GM19328 (cell line): ENCODE measurements around the gene ARHGEF37.
"Not testable (repeated sequence)": the region's sequence is repeated elsewhere in the genome, so short reads cannot be mapped to it uniquely, and the experiment has no call there.

Source experiments
- ATAC-seq: cut with Tn5 transposase; IDR thresholded peaks from one replicate; pipeline ENCODE4 v1.9.1; 2021; ENCODE audit warnings: mild to moderate bottlenecking, moderate library complexity; ENCODE audit not compliant: unreplicated experiment

ARHGEF37 gene

DNA sequence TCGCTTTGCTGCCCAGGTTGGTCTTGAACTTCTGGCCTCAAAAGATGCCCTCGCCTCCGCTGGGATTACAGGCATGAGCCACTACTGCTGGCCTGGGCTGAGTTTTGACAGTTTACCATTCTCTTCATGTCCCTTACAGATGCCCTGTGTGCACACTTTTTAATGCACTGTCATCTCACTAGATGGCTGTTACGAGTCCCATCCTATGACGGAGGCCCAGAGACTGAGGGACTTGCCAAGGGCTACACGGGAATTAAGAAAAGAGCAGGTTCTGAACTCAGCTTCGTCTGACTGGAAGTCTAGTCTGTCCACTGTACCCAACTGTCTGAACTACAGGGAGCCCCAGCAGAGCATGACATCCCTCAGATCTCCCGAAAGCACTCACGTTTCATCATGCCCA lies 63.9 kb downstream of the ARHGEF37 start:
- ATAC-seq = no peak

DNA sequence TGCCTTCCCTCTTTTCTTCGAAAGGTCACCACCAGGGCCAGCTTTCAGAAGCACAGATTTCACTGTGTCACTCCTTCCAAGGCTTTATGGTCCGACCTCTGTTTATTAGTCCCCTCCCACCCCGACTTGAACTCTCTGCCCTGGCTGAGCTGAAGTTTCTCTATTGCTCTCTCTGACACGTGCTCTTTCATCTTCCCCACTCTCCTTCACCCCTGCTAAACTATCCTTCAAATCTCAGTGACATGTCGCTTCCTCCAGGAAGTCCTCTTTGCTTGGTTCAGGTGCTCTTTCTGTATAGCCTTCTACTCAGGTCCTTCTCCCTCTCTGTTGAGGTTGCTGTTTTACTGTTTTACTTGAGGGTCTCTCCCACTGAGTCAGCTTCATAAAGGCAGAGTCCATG lies 64.4 kb downstream of the ARHGEF37 start:
- ATAC-seq = no peak

DNA sequence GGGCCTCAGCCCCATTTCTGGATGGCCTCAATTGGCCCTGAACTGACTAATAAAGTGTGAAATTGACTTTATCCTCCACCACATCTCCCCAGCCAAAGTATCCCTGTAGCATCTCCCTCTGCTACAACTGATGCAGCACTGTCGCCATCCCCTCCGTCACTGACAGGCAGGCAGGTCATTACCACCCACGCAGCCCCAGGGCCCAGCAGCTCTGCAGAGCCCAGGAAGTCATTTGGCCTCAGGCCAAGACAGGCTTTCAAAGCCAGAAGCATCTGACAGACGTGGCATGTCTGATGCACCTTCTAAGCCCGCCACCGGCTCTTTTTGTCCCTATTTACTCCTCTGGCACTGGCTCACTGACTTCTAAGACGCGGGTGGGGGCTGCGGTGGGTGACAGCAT lies 65.3 kb downstream of the ARHGEF37 start:
- ATAC-seq = no peak

DNA sequence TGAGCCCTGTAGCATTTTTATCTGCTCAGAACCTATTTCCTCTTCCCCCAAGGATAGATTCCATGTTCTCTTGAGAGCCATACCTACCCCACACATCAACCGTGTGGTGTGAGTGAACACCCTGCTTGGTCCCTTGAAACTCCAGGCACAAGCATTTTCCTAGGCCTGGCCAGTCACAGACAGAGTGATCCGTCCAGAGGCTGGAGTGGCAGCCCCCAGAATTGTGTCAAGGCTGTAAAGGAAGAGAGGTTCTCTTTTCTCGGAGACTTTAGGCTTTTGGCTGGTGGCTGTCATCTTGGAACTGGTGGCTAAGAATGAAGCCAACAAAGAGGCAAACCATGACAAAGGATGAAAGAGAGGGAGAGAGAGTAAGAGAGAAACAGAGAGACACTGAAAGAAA lies 66.0 kb downstream of the ARHGEF37 start:
- no peak for ATAC-seq

DNA sequence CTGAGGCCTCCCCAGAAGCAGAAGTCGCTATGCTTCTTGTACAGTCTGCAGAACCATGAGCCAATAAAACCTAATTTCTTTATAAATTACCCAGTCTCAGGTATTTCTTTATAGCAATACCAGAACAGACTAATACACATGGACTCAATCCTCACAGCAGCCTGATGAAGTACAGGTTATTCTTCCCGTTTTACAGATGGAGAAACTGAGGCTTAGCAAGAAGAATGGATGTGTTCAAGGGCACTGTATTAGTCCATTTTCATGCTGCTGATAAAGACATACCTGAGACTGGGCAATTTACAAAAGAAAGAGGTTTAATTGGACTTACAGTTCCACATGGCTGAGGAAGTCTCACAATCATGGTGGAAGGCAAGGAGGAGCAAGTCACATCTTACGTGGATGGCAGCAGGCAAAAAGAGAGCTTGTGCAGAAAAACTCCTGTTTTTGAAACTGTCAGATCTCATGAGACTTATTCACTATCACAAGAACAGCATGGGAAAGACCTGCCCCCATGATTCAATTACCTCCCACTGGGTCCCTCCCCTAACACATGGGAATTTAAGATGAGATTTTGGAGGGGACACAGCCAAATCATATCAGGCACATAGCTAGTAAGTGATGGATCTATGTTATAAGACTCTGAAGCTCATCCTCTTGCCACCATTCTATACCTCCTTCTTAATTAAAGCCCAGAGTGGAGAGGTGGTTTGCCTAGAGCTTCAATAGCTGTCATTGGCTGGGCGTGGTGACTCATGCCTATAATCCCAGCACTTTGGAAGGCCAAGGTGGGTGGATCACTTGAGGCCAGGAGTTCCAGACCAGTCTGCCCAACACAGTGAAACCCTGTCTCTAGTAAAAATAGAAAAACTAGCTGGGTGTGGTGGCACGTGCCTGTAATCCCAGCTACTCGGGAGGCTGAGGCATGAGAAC lies 67.4 kb downstream of the ARHGEF37 start:
- ATAC-seq = not testable (repeated sequence)

DNA sequence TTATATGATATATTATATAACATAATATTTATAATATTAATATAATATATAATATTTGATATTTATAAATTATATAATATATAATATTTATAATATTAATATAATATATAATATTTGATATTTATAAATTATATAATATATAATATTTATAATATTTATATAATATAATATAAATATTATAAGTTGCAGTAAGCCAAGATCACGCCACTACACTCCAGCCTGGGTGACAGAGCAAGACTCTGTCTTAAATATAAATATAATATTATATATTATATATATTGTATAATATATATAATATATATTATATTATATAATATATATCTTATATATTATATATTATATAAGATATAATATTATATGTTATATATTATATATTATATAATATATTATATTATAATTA lies 68.4 kb downstream of the ARHGEF37 start:
- not testable (repeated sequence) for ATAC-seq

DNA sequence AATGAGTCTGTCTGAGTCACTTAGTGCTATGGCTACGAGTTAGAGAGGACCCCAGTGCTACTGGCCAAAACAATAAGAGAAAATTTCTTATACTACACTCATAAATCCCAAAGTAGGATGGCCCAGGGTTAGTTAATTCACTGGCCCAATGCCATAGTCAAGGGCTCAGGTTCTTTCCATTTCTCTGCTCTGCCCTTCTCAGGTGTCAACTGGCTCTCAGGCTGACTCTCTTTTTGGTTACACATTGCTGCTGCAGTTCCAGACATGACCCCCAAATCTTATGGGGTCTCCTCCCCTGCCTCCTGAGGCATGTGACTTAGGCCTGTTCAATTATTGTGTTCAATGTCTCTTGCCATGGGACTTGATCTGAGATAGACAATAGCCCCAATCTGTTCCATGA lies 70.4 kb downstream of the ARHGEF37 start:
- ATAC-seq = no peak

DNA sequence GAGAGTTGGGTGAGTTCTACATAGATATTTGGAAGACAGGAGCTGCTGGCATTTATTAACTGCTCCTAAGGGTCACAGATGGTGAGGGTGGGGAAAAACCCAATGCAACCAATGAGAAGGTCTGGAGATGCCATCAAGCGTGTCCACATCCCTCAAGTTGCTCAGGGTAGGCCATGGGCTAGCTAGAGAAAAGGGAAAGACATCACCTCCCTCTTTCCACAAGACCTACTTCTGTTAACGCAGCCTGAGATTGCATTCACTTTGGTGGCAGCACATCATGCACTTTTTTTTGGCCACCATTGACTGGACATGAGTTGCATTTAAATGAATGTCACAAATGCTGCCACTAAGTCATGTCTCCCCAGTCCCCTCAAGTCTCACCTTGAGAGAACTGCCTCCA lies 71.4 kb downstream of the ARHGEF37 start:
- ATAC-seq = no peak

DNA sequence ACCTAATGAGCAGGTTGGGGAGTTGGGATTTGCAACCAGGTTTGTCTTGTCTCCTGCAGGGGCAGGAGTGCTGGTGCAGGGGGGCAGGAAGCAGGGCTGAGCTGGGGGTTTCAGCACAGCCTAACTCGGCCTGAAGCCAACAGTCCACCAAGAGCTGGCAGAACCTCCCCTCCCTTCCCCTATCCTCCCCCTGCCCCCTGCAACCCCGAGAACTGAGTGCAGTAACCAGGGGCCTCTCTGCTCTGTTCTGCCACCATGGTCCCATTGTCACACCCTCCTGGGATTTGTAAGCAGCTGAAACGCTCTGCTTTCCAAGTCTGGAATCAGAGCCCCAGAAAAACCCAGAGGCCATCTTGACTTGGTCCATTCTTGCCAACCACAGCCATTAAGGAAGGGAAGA lies 72.9 kb downstream of the ARHGEF37 start:
- no peak for ATAC-seq

DNA sequence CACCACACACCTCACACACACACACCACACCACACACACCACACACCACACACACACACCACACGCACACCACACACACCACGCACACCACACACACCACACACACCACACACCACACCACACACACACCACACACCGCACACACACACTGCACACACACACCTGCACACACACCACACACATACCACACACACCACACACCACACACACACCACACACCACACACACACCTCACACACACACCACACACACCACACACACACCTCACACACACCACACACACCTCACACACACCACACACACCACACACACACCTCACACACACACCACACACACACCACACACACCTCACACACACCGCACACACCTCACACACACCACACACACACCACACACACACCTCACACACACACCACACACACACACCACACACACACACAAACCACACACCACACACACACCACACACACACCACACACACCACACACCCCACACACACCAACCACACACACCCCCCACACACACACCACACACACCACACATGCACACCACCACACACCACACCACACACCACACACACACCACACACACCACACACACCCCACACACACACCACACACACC lies 73.7 kb downstream of the ARHGEF37 start:
- no peak for ATAC-seq

DNA sequence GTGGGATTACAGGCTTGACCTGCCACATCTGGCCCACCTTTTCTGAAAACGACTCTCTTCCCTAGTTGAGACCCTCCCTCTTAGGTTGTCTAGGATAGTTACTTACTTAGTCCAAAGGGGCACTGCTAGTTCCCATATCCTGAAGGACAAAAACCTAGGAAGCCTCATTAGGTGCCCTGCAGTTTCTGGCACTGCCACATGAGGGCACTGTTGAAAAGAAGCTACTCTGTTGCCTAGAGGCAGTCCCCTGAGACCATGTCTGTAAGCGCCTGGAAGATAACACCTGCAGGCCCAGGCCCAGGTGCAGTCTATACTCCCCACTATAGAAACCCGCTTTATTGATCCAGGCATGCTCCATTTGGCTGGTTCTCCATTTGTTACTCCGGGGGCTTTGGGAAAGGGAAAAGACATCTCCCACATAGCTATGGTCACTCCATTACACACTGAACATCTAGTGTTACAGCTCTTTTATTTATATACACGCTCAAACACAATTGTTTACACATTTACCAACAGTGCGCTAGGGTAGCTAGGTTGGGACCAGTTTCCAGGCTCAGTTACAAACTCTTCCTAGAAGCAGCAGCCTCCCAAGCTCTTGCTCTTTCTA lies 75.4 kb downstream of the ARHGEF37 start:
- ATAC-seq = no peak

DNA sequence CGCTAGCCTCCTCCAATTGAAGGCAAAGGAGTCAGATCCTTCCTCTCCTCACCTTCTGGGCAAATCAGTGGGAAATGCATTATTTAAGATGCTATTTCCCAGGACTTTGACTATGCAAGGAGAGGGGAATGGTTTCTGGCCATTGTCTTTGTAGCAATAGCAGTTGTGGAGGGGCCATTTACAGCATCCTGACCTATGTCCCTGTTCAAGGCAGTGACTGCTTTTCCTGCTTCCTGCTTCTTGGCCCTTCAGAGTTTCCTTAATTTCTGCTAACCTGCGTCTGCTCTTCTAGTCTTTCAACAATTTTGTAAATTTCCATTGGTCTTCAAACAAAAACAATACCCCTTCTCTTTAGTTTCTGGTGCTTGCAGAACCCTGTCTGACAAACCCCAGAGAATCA lies 76.0 kb downstream of the ARHGEF37 start:
- ATAC-seq = no peak

DNA sequence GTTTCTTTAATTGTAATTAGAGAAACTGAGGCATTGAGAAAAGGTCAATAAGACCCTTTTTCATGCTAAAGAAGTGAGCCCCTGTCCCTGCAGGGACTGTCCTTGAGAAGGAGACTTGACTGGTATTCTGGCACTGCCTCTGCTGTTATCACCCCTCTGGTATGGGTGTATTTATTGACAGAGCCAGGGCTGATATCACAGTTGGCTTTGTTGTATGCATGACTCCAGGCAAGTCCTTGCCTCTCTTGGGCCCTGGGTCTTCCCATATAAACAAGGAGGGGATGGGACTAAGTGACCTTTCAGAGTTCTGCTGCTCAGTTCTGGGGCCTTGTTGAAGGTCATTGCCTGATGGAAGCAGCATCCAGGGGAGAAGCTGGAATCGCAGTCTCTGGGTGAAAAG lies 77.0 kb downstream of the ARHGEF37 start:
- no peak for ATAC-seq

DNA sequence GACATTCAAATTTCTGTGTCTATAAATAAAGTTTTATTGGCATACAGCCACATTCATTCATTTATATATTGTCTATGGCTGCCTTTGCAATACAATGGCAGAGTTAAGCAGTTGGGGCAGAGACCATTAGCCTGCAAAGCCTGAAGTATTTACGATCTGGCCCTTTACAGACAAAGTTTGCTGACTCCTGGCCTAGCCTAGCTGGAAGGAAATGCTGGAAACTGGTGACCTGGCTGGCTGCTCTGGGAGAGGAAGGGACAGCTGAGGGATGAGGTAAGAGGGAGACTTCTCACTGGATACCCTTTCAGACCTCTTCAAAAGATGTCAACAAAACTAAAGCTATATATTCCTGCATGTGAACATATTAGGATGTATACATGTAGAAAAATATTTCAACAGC lies 82.8 kb downstream of the ARHGEF37 start:
- ATAC-seq = no peak

DNA sequence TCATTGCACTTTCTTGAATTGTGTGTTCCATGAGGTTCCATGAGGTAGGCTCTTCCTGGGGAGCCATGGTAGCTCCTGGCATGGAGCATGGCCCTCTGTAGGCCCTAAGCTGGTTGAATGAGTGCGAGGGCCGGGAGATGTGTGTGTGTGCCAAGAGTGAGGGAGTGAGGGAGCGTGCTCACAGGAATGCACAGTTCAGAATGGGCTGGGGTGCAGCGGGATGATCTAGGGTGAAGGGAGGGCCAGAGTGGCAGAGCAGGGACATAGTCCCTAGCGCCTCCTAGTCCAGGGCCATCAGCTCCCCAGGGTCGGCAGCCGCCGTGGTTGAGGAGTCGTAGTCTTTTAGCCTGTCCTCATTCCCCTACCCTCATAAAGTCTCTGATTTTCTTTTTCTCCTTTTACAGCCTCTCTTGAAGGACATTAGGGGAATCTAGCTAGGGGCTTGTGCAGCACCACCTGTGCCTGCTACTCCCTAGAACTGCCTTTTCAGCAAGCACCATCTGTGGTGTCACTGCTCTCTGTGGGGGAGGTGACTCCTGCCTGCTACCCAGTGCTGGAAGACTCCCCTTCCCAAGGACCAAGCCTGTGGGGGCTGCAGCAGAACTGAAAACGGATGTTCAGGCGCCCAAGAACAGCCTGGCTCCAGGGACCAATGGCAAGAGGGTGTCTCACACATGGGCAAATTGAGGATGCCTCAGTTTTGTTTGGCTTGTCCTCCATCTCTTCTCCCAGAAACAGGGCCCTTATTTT lies 83.5 kb downstream of the ARHGEF37 start:
- no peak for ATAC-seq

DNA sequence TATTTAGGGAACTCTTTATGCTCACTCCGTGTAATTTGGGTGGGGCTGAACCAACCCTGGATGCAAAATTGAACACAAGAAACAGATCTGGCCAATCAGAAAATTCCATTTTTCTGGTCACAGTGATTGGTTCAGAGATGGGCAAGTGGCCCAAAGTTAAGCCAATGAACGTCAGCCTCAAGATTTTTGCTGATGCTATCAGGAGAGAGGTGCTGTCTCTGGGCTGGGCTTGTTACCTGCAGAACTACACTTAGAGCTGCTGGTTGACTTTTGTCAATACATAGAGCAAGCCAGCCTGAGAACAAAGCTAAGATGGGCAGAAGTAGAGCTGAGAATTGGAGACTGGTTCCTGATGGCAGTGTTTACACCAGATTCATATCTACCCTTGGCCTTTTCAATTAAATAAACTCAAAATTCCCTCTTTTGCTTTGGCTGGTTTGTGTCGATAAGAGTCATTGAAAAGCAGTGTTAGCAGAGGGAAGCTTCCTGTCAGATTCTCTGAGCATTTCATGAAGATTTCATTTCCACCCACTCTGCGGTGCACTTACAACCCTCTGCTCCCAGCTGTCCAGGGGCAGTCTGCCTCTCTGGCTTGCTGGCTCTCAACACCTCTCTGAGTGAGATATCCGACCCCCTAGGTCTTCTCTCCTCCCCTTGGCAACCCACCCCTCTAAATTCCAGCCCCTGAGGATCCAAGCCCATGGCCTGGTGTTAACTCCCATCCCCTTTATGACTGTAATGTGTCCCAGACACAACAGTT lies 84.3 kb downstream of the ARHGEF37 start:
- no peak for ATAC-seq

DNA sequence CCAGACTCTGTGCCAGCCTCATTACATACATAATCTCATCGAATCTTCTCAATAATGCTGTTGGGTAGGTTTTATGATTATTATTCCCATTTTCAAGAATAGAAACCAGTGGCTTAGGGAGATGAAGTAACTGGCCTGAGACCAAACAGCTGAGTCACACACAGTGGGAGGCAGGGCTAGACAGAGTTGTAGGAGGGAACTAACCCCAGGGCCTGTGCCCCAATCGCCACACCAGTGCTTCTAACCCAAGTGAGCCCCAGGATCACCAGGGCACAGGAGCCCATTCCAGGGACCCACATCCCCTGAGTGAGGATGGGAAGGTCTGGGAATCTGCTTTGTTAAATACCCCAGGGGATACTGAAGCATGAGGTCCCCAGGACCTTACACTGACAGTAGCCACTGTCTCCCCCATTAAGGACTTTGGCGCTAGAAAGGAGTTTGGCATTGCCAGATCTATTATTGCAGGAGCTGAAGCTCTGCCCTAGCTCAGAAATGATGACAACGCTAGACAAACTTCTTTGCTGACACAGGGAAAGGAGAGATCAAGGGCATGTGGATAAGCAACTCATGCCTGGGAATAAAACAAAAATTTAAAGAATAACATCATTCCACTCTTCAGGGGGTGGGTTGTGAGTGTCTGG lies 85.0 kb downstream of the ARHGEF37 start:
- no peak for ATAC-seq

DNA sequence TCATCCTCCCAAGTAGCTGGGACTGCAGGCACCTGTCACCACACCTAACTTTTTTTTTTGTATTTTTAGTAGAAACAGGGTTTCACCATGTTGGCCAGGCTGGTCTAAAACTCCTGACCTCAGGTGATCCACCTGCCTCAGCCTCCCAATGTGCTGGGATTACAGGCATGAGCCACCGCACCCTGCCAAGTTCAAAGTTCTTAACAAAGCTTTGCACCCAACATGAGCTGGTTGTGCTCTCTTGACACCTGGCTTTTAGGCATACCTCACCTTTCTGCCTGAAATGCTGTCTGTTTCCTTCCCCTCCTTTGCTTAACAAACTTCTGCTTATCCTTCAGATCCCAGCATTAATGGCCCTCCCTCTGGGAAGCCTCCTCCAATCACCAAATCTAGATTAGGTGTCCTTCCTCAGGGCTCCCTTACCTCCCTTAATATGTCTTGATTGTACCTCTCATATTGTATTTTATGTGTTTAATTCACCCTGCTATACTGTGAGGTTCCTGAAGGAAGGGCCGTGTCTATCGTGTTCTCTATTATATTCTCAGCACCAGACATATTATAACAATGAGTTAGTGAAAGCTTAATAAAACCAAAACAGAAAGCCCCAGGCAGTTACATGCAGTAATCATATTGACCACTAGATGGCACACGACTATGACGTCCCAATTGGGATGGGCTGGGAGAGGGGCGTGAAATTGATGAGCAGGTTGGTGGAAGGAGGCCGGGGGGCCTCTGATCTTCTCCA lies 86.0 kb downstream of the ARHGEF37 start:
- no peak for ATAC-seq

DNA sequence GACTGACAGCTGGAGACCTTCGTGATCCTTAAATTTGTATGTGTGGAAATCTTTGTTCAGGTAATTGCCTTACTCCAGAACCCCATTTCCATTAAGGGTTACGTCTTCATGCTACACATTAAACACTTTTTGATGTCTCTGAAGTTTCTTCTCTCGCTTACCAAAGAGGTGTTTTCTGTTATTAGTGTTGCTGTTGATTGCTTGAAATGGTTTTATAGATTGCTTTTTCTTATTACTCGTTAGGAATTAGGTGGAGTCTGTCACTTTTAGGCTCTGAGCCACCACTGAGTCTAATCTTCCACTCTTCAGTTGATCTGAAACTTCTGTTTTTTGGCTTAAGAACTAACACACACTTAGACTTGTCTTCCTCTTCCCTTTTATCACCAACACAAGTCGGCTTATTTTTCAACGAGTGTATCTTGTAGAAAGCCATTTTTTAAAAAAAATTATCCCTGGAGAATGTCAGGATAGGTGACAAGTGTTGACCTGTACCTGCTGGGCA lies 86.6 kb downstream of the ARHGEF37 start:
- ATAC-seq = no peak
